Measurements from ENCODE around the gene CNTNAP5.

The CNTNAP5 gene

GRCh38 chr2:124572934-124573634 is 548.0 kb downstream of the CNTNAP5 start:
- DNase-seq (ENCODE audit: extremely low read depth, low read depth), result no peak
- TF ChIP-seq CTCF (IDR thresholded peaks at IDR 0.05; ENCODE audit: low read depth, low read length, missing control alignments), result no peak

GRCh38 chr2:124575497-124575896 is 550.4 kb downstream of the CNTNAP5 start:
- H3K4me3 ChIP-seq (replicated peaks; ENCODE audit: low read depth, low read length), result no peak overlapping the region
- no peak for DNase-seq (ENCODE audit: extremely low read depth, low read depth)
- no peak for TF ChIP-seq CTCF (IDR thresholded peaks at IDR 0.05; ENCODE audit: low read depth, low read length, missing control alignments)

More at GRCh38 chr2:124572934-124573634, 548.0 kb downstream of the CNTNAP5 start:
- H3K4me3 ChIP-seq (replicated peaks; ENCODE audit: low read depth, low read length), result no peak overlapping the region

- no peak overlapping the region for H3K4me3 ChIP-seq (replicated peaks; ENCODE audit: low read depth, low read length)
- no peak for DNase-seq (ENCODE audit: extremely low read depth, low read depth)
- TF ChIP-seq CTCF (IDR thresholded peaks at IDR 0.05; ENCODE audit: low read depth, low read length, missing control alignments), result no peak
These were observed 555.2 kb downstream of the CNTNAP5 start for GRCh38 chr2:124580263-124580662.

- no peak for DNase-seq (ENCODE audit: extremely low read depth, low read depth)
- no peak overlapping the region for H3K4me3 ChIP-seq (replicated peaks; ENCODE audit: low read depth, low read length)
- TF ChIP-seq CTCF (IDR thresholded peaks at IDR 0.05; ENCODE audit: low read depth, low read length, missing control alignments), result no peak
These were observed 557.3 kb downstream of the CNTNAP5 start for GRCh38 chr2:124582387-124582786.

- no peak for TF ChIP-seq CTCF (IDR thresholded peaks at IDR 0.05; ENCODE audit: low read depth, low read length, missing control alignments)
- DNase-seq (ENCODE audit: extremely low read depth, low read depth), result no peak
- H3K4me3 ChIP-seq (replicated peaks; ENCODE audit: low read depth, low read length), result no peak overlapping the region
These were observed 559.5 kb downstream of the CNTNAP5 start for GRCh38 chr2:124584615-124585014.

GRCh38 chr2:124585277-124585676 is 560.2 kb downstream of the CNTNAP5 start:
- H3K4me3 ChIP-seq (replicated peaks; ENCODE audit: low read depth, low read length), result no peak overlapping the region
- TF ChIP-seq CTCF (IDR thresholded peaks at IDR 0.05; ENCODE audit: low read depth, low read length, missing control alignments), result no peak
- DNase-seq (ENCODE audit: extremely low read depth, low read depth), result no peak

GRCh38 chr2:124586210-124586609 is 561.1 kb downstream of the CNTNAP5 start:
- no peak for TF ChIP-seq CTCF (IDR thresholded peaks at IDR 0.05; ENCODE audit: low read depth, low read length, missing control alignments)
- DNase-seq (ENCODE audit: extremely low read depth, low read depth), result no peak
- H3K4me3 ChIP-seq (replicated peaks; ENCODE audit: low read depth, low read length), result no peak overlapping the region

All from HFF-Myc (cell line).